Skeletal muscle satellite cell (primary cell): ENCODE results near the gene GORASP2.

Source experiments
- H3K27me3 ChIP-seq: 2 replicates; pipeline ENCODE4 v1.7.0; 2013; ENCODE audit warnings: low read length; ENCODE audit not compliant: control insufficient read depth, insufficient read depth
- H3K36me3 ChIP-seq: 2 replicates; pipeline ENCODE4 v1.7.0; 2013; ENCODE audit warnings: mild to moderate bottlenecking, control low read depth, low read length; ENCODE audit not compliant: insufficient read depth
- H3K4me1 ChIP-seq: 2 replicates; pipeline ENCODE4 v1.7.0; 2013; ENCODE audit warnings: low read length; ENCODE audit not compliant: control insufficient read depth, insufficient read depth
- H3K4me2 ChIP-seq: 2 replicates; pipeline ENCODE4 v1.7.0; 2013; ENCODE audit warnings: mild to moderate bottlenecking, low read length
- H3K4me3 ChIP-seq: 2 replicates; pipeline ENCODE4 v1.7.0; 2013; ENCODE audit warnings: low read length
- H3K9ac ChIP-seq: 2 replicates; pipeline ENCODE4 v1.7.0; 2013; ENCODE audit warnings: mild to moderate bottlenecking, low read depth, low read length, moderate library complexity
- H3K9me3 ChIP-seq: replicated peaks from 2 replicates; pipeline ENCODE4 v1.7.0; 2013; ENCODE audit warnings: mild to moderate bottlenecking, control low read depth, low read length

GORASP2 gene

GRCh38 chr2:171016125-171016524, 87.1 kb downstream of the GORASP2 start:
- no peaks in the 10 kb centered on the region for H3K27me3 ChIP-seq
- H3K4me2 ChIP-seq: no peak overlapping the region
- H3K9ac ChIP-seq: no peak overlapping the region
- H3K36me3 ChIP-seq: peaks cover 19% of the 10 kb centered on the region
- H3K9me3 ChIP-seq: no peaks in the 10 kb centered on the region
- H3K4me3 ChIP-seq: no peak overlapping the region
- H3K4me1 ChIP-seq: peaks cover 4% of the 10 kb centered on the region
